Inflammatory macrophage (primary cell): ENCODE results near the gene RASSF6.
A peak's percentile ranks its signal among the peaks of the same experiment; 100 is the strongest.
"Not testable (repeated sequence)": the region's sequence is repeated elsewhere in the genome, so short reads cannot be mapped to it uniquely, and the experiment has no call there.

ENCODE experiments used
- DNase-seq, 2 donors: peaks; one replicate each; pipeline ENCODE4 v3.0.0-alpha.2; 2020 to 2022
- total RNA-seq, 18 experiments: gene quantifications; one replicate each; lab custom pipeline; 2026; ENCODE audit warnings: mixed read lengths in 6 of 18, inconsistent platforms in 2 of 18; lab: John Stamatoyannopoulos, UW

The RASSF6 gene, protein sequence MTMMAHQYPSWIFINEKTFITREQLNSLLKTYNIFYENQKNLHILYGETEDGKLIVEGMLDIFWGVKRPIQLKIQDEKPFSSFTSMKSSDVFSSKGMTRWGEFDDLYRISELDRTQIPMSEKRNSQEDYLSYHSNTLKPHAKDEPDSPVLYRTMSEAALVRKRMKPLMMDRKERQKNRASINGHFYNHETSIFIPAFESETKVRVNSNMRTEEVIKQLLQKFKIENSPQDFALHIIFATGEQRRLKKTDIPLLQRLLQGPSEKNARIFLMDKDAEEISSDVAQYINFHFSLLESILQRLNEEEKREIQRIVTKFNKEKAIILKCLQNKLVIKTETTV
- total RNA-seq = 0 to 0.23 (median 0) reads per million in 18 experiments

DNA sequence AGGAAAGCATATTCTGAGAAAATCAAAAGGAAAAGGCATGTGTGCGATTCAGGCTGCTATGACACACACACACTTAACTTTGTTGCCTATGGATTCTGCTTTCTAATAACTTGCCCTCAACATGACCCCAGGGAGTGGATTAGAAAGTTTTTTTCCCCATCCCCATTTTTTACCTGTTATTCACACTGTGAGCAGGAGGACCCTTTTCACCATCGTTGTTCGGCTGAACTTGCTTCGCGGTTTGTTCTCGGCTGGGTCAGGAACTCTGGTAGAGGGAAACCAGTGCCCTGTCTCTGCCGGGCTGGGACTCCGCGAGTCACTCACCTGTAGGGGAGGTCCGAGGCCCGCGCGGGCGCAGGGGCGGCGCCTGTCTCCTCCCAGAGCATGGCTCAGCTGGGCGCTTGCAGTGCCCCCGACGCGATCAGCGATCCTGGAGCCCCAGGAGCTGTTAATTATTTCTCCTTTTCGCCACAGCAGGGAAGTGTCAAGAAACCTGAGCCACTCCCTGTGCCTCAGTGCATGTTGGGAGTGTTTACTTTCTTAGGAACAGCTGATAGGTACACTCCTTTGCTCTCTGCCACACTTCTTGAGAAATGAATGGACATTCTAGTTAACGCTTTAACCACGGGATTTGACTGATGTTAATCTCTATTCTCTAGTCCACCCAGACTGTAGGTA lies at the start of gene RASSF6:
RASSF6 (minus strand) TSS at position 322 of the 678 bp plus-strand sequence. CDS start 8,641 bp downstream, outside the sequence.
- no peak for DNase-seq

DNA sequence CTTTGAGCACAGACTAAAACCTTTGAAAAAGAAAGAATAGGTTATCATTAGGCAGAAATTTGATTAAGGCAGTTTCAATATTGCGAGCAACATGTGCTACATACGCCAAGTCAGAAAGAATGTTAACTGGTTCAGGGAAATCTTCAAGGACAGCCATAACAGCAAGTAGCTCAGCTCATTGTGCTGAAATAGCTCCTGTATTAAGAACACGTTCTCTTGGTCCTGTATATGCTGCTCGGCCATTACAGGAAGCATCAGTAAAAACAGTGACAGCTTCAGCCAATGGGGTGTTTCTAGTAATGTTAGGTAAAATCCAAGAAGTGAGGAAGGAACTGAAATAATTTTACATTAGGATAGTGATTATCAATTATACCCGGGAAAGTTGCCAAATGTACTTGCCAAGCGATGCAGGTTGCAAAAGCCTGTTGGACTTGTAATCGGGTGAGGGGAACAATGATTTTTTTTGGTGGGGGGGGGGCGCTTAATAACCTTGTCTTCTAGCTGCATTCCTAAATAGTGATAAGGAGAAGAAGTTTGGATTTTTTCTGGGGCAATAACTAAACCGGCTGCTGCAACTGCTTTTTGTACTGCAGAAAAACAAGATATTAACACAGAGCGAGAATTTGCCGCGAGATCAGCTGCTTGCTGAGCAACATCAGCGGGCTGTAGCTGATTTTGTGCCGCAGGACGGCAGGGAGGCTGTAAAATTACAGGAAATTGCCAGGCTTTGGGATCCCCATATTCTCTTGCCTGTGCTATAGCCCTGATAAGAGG lies 49.4 kb upstream of the RASSF6 start:
- DNase-seq = no peak

DNA sequence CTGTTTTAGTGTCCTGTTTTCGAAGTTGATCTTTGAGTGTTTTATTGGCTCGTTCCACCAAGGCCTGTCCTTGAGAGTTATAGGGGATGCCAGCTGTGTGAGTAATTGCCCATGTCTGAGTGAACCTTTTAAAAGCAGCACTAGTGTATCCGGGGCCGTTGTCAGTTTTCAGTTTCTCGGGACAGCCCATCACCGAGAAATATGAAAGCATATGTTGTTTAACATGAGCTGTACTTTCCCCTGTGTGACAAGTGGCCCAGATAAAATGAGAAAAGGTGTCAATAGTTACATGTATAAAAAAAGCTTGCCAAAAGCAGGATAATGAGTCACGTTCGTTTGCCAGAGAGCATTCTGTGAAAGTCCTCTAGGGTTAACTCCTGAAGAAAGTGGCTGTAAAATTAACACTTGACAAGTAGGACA lies 48.6 kb upstream of the RASSF6 start:
- DNase-seq = no peak

DNA sequence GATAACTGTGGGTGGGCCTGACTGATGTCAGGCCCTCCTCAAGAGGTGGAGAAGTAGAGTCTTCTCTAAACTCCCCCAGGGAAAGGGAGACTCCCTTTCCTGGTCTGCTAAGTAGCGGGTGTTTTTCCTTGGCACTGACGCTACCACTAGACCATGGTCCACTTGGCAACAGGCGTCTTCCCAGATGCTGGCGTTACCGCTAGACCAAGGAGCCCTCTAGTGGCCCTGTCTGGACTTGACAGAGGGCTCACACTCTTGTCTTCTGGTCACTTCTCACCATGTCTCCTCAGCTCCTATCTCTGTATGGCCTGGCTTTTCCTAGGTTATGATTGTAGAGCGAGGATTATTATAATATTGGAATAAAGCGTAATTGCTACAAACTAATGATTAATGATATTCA lies 45.7 kb upstream of the RASSF6 start:
- DNase-seq = not testable (repeated sequence)

DNA sequence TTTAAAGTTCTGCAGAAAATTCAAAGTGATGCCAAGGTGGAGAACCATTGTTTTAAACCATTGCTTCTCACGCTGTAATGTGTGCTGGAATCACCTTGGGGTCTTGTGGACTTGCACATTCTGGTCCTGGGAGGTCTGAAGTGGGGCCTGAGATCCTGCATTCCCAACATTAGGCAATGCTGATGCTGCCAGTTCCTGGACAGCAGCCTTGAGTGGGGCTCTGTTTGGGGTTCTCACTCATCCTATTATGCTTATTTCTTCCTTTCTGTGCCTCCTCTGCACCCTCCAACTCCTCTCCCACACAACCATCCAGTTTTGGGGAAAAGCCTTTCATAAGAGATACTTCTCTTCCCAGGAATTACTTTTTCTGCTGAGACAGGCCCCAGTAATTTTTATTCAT lies 44.2 kb upstream of the RASSF6 start:
- DNase-seq = no peak

DNA sequence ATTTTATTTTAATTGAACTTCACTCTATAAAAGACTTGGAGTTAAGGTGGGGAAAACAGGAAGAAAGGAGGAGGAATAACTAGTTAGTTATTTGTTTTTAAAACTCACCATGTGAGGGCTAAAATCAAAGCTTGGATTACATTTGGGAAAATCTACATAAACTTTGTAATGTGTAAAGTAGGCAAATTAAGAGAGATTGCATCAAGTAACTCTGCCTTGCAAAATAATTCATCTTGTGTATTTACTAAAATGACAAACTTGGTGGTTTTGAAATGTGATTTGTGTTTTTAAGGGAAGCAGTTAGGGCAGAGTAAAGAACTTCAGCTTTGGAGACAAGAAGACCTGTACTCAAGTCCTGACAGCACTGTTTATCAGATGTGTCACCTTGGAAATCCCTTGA lies 43.3 kb upstream of the RASSF6 start:
- DNase-seq = peak in 1 of 2 donors; percentile 45

DNA sequence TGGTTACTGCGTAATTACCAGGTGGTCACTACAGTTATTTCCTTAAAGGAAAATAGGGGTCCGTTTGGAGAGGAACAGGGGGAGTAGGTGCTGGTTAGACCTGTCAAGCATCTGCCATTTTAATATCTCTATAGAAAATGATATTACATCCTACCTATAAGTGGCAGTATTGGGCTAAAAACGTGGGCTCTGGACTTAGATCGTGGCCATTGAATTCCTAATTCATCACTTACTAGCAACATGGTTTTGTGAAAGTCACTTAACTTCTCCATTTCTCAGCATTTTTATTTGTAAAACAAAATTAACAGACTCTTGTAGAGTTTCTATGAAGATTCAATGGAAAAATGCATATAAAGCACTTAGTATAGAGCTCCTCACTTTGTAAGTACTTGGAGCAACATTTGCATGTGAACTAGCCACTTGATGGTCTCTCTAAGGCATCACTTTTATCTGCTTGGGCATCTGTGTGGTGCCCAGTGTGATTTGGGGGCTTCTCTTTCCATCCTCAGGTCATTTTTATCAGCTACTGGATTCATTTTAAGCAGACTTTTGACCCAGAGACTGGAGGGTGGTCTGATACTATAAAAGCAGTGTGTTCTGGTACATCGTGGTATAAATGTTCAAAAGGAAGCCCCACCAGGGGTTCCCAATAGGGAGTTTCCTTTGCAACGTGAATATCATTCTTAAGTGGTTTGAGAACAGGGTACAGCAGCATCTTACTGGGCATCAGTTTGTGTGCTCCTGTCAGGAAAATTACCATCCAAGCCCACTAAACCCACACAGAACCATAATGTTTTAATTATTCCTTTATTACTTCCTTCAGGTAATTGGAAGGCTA lies 42.7 kb upstream of the RASSF6 start:
- peak; percentile 68 to 83 for DNase-seq

DNA sequence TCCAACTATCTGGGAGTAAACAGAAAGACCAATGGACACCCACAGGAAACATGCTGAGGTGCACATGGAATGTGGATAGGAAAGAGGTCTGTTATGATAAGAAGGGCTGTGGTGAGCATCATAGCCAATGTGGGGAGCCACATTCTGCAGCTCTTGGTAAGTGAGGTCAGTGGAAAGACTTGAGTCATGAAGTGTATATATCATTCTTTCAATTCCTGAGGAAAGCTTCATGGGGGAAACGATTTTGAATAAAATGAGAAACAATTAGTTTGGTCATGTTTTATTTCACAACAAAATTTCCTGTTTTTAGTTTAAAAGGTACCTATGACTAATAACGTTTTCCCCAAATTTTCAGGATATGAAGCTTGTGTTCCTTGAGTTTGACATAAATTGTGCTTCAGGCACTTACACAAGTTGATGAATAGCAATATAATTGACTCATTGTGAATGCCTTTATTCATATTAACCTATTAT lies 41.4 kb upstream of the RASSF6 start:
- DNase-seq = no peak

DNA sequence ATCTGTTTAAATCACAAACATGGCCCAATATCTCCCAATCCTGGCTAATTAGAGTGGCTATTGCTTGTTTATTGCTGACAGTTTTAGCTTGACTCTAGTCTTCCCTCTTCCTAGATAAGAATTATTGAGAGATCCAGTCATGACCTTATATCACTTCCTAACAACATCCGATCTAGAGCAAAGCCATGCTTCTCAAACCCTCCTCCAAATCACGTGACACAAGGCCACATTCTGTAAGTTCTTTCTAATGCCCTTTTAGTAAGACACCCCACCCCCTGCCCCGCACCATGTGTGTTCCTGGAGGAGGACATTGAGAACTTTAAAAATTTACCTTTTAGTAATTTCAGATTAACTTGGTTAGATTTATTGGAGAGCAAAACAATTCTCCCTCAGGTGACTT lies 40.6 kb upstream of the RASSF6 start:
- DNase-seq = no peak

DNA sequence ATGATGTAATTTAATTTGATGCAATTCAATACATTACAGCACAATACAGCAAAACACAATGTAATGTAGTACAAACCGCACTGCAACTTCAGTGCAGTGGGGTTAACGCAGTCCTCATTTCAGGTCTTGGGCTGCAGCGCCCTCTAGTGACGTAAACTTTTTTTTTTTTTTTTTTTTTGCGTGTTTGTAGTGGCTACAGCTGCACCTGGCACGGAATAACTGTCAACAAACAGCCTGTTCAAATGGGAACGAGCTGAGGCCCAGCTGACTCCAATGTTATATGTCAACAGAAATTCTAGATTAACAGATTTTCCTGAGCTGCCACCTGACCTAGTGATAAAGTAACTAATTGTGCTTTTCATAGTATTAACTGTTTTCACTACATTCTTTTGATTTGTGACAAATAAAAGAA lies 33.5 kb upstream of the RASSF6 start:
- DNase-seq = peak; percentile 61 to 79

DNA sequence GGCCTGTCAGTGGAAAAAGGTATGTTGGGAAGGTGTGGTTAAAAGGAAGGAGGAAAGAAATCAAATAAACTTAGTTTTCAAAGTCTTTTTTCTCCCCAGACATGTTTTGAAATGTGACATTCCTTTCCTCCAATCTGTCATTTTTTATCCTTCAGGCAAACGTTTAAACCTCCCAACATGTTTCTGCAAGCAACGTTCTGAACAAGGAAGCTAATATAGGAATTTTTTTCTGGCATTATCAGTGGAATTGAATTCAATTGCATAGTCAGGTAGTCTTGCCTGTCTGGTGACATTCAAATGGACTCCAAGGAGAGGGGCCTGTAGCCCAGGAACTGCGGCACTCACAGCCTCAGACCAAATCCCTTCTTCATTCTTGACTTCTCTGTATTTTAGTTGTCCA lies 30.0 kb upstream of the RASSF6 start:
- no peak for DNase-seq

DNA sequence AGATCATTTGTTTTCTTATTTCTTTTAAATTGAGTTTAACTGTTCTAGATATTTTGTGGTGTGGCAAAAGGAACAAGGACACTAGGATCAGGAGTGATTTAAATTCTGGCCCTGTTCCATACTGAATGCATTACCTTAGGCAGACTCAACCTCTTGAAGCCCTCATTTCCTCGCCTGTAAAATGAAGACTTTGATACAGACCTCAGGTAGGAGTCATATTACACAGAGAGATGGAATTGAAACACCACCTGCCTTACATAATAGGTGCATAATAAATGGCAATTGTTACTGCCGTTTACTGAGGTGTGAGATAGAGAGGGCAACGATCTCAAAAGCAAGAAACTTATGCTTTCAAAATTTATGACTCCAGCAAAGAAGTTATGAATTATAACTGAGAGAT lies 28.2 kb upstream of the RASSF6 start:
- DNase-seq = no peak

DNA sequence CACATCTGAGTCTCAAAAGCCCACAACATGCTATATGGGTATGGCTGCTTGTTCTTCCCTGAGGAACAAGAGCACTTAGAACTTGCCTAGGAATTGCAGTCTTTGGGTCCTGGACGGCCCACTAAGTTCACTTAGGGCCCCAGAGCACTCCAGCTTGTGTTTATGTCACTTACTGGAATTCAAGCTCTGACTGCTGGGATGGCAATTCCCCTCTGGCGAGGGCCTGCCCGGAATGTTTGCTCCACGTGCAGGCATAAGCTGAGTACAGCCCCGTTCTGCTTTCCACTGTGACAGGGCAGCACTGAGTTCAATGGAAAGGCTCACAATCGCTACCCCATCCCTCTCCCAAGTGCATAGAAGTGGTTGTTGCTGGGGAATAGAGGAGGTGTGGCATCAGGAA lies 25.9 kb upstream of the RASSF6 start:
- no peak for DNase-seq

DNA sequence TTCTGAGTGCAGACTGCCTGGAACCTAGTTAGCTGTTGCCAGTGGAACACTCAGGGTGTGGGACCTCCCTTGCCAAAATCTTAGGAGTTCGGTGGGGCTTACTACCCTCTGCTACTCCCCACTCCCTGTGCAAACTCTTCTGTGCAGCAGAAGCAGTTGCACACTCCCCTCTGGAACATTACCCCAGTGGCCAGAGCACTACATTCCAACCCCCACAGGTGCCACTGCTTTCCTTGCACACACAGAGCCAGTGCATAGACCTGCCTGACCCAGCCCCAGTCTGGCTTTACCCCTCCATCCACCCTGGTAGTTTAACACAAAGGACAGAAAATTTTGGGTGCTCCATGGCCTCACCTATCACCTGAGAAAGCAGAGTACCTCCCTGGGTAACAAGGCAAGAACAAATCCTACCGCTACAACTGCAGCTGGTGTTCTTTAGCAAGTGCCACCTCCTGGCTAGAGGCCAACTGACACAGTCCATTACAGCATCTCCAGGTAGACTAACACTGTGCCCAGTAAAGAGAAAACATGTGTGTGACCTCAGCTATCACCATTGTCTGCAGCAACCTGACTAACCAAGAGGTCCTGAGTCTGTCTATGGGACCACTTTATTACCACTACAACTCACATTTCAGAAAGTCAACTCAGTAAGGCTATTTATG lies 11.5 kb upstream of the RASSF6 start:
- DNase-seq = no peak

DNA sequence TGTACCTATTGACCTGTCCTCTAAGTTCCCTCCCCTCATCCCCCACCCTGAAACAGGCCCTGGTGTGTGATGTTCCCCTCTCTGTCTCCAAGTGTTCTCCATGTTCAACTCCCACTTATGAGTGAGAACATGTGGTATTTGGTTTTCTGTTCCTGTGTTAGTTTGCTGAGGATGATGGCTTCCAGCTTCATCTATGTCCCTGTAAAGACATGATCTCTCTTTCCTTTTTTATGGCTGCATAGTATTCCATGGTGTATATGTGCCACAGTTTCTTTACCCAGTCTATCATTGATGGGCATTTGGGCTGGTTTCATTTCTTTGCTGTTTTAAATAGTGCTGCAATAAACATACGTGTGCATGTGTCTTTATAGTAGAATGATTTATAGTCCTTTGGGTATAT lies 8.6 kb upstream of the RASSF6 start:
- not testable (repeated sequence) for DNase-seq

DNA sequence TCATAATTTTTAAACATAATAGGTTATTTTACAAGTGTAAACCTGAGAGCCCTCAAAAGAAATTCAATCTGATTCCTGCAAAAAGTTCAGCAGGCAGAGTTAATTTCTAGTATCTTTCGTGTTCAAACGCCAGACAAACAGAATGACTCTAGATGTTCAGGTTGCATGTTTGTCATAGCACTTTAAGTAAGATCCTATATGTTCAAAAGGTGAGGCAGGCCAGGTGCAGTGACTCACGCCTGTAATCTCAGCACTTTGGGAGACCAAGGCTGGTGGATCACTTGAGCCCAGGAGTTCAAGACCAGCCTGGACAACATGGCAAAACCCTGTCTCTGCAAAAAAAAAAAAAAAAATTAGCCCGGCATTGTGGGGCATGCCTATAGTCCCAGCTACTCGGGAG lies 1.1 kb upstream of the RASSF6 start:
- DNase-seq = no peak

DNA sequence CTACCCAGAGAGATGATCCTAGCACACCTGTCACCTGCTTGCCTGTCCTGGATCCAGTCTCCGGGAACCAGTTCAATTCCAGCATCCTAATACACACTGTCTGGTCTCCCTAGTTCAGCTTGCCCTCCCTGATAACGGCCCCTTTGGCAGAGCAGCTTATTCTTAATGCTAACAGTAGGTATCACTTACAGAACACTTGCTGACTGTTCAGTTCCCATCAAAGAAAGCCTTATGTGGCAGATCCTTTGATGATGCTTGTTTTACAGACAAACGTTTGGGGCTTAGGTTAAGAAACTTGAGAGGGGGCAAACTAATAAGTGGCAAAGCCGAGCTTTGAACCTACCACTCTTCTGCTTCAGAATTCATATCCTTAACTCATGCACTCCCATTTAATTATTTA lies 890 bp downstream of the RASSF6 start:
- DNase-seq = no peak

DNA sequence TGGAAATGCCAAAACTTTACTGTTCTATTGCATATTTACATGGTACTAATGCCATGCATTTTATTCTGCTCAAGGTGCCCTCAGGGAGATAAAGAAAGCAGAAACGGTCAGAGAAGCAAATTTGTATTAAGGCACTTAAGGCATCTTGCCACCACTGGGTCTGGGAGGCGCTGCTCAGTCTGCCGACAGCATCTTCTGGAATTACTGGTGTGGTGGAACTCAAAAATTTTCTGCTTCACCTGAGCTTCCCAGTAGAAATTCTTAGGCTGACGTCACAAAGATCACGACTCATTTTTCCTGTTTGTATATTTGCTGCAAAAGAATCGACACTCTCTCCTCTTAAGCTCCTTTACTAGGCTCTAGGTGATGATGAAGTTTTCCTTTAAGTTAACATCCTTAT lies 3.0 kb downstream of the RASSF6 start:
- DNase-seq = no peak

DNA sequence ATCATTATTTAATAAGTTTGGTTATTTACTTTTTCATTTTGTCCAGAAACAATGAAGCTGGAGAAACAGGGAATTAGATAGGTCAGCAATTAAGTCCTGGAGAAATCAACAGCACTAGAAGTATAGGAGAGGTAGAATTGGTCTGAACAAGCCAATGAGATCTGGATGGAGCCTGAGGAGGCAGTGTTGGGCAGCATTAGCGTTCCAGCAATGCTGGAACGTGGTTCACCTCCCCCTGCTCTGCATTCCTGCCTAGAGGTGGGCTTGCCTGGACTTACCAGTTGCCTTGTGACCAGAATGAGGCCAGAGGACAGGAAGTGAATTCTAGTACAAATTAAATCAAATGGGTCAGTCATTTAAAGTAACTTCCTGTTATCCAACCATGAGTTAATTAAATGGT lies 4.6 kb downstream of the RASSF6 start:
- no peak for DNase-seq

DNA sequence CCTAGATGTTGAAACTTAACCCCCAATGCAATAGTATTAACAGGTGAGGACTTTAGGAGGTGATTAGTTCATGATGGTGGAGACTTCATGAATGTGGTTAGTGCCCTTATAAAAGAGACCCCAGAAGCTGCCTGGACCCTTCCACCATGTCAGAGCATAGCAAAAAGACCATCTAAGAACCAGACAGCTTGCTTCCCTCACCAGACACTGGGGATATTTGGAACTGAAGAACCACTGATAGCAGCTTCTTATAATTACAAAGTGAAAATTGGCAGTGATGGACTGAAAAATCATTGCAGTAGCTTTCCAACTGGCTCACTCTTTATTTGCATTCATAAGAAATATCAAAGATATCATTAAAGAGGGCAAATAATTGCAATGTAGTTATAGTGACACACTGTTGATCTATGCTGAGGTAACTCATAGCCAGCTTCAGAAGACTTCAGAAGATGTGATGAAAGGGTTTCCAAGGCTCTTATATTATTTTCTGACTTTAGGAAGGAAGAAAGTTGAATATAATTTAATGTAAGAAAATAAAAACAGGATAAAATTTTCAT lies 5.8 kb downstream of the RASSF6 start:
- no peak for DNase-seq

DNA sequence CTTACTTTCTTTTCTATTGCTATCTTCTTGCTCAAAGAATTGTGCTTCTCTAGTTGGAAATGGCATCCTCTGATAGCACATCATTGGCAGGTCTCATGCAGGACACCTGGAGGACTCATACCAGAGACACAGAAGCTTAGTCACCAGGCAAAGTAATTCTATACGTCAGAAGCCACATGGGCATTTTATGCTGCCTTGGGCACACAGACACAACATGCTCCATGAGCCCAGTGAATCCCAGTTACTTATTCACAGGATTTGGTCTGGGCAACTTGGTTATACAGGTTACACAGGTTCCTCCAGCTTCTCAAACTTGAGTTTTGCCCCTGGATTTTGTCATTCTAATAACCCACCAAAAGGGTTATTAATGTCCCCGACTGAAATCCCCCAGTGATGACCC lies 7.1 kb downstream of the RASSF6 start:
- no peak for DNase-seq

DNA sequence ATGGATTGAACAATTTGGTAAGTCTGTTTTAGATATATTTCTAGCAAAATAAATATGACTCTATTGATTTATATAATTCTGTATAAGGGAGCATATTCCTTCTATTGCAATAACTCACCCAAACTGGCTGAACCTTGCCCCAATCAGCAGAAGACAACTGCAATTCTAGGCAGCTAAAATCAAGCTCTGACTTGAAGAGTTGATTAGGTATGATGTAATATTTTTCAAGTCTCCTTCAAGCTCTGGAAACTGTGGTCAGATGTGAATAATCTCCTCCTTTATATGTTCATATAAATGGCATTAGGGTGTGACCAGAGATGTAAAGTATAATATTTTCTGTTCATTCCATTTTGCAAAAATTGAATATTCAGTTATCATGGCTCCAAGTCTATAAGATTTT lies 8.2 kb downstream of the RASSF6 start:
- no peak for DNase-seq
